Measurements from ENCODE around the gene OTOP2.
A peak's percentile ranks its signal among the peaks of the same experiment; 100 is the strongest.

The OTOP2 gene

GRCh38 chr17:74954115-74954514 lies 30.0 kb downstream of the OTOP2 start:
- DNase-seq (ENCODE audit: low read depth) = no peak
- no peak overlapping the region for H3K4me3 ChIP-seq (ENCODE audit: low read length)
- TF ChIP-seq CTCF (conservative IDR thresholded peaks at IDR 0.05; ENCODE audit: low read depth, low read length) = no peak

- DNase-seq (ENCODE audit: low read depth) = no peak
Observed at GRCh38 chr17:74954665-74955421, 30.8 kb downstream of the OTOP2 start.

GRCh38 chr17:74956093-74956492 lies 32.0 kb downstream of the OTOP2 start:
- TF ChIP-seq CTCF (conservative IDR thresholded peaks at IDR 0.05; ENCODE audit: low read depth, low read length) = no peak
- no peak overlapping the region for H3K4me3 ChIP-seq (ENCODE audit: low read length)
- DNase-seq (ENCODE audit: low read depth) = no peak

More at GRCh38 chr17:74954665-74955421, 30.8 kb downstream of the OTOP2 start:
- no peak for TF ChIP-seq CTCF (conservative IDR thresholded peaks at IDR 0.05; ENCODE audit: low read depth, low read length)
- no peak overlapping the region for H3K4me3 ChIP-seq (ENCODE audit: low read length)

GRCh38 chr17:74957935-74958740 lies 34.1 kb downstream of the OTOP2 start:
- DNase-seq (ENCODE audit: low read depth) = no peak
- H3K4me3 ChIP-seq (ENCODE audit: low read length) = no peak overlapping the region
- TF ChIP-seq CTCF (conservative IDR thresholded peaks at IDR 0.05; ENCODE audit: low read depth, low read length) = peak; percentile 92

- DNase-seq (ENCODE audit: low read depth) = no peak
- no peak overlapping the region for H3K4me3 ChIP-seq (ENCODE audit: low read length)
- TF ChIP-seq CTCF (conservative IDR thresholded peaks at IDR 0.05; ENCODE audit: low read depth, low read length) = no peak
Observed at GRCh38 chr17:74959826-74960515, 35.9 kb downstream of the OTOP2 start.

GRCh38 chr17:74960570-74961342 lies 36.7 kb downstream of the OTOP2 start:
- DNase-seq (ENCODE audit: low read depth) = no peak
- peak; percentile 72 for TF ChIP-seq CTCF (conservative IDR thresholded peaks at IDR 0.05; ENCODE audit: low read depth, low read length)
- no peak overlapping the region for H3K4me3 ChIP-seq (ENCODE audit: low read length)

Measured in retinal pigment epithelial cell (primary cell).